ENCODE results near the gene TMEM8B. TPM values are rescaled to one million over a fixed set of nuclear protein-coding genes. Genes with fewer than 3 reads are reported as not detected.

Gene TMEM8B
- total and polyA plus RNA-seq, 10 of the 15 experiments (the other 5 are each of a cell fraction or from before 2014, with no cell fraction given), result 0.19 to 7.6 (median 2.5) TPM

- RAD21 ChIA-PET (ENCODE audit: unreplicated experiment), result no interaction called here
- intact Hi-C loops (cut with micrococcal nuclease; ENCODE audit: unreplicated experiment), result no loop called here
- Histone ChIP-seq H3K4me3 (no peak overlapping the region), H3K9me3 (replicated peaks; ENCODE audit: control insufficient read depth, insufficient read depth, low read length) (no peaks in the 10 kb centered on the region), H3K4me2 (ENCODE audit: control insufficient read depth, insufficient read depth) (peak overlapping the region; percentile 21), H3K9ac (ENCODE audit: control insufficient read depth, insufficient read depth, low read length) (no peak overlapping the region), H3K36me3 (ENCODE audit: control insufficient read depth in 2 of 2, insufficient read depth in 2 of 2, low read length in 1 of 2) (peaks cover 0 to 13% of the 10 kb centered on the region in 2 experiments; a peak in 2 of 4 replicates), H3K79me2 (ENCODE audit: control insufficient read depth, insufficient read depth, low read length) (no peaks in the 10 kb centered on the region), H3K4me1 (ENCODE audit: control insufficient read depth, insufficient read depth, low read length) (peaks cover 21% of the 10 kb centered on the region), H4K20me1 (ENCODE audit: control insufficient read depth, insufficient read depth) (no peaks in the 10 kb centered on the region), H3K27ac (ENCODE audit: control insufficient read depth, insufficient read depth) (no peak overlapping the region), H3K27me3 (replicated peaks in 1 of 2; ENCODE audit: control insufficient read depth in 2 of 2, insufficient read depth in 2 of 2, low read length in 1 of 2) (no peaks in the 10 kb centered on the region), H2AFZ (ENCODE audit: control insufficient read depth, low read depth, low read length) (no peak overlapping the region)
- DNase-seq (ENCODE audit: low read depth, low spot score), result no peak
- POLR2A ChIA-PET, result interaction anchor here (0.7 kb wide), 1 partner anchor 22 kb away, joined by 4 read pairs; no protein-coding TSS in a partner anchor
- peak; percentile 41 for FAIRE-seq
- peak; percentile 66 for ATAC-seq
- BruUV-seq (replicated peaks), result no TSS peak
- TF ChIP-seq CBX5 (IDR thresholded peaks at IDR 0.05; ENCODE audit: low read depth) (no peak), ATF7 (IDR thresholded peaks at IDR 0.05; ENCODE audit: low read depth) (peak; percentile 83), RUNX3 (IDR thresholded peaks at IDR 0.05; ENCODE audit: low read length) (peak; percentile 60), SKIL (IDR thresholded peaks at IDR 0.05; ENCODE audit: low read depth, poor library complexity, severe bottlenecking) (no peak), ZNF384 (IDR thresholded peaks at IDR 0.05; ENCODE audit: borderline replicate concordance, low read depth, low read length) (peak; percentile 26; the same call in 1 of the 2 replicates)
- in situ Hi-C loops (cut with MboI), result no loop called here
- SMC1A ChIA-PET (ENCODE audit: uncharacterized antibody, unreplicated experiment), result interaction anchor here (0.9 kb wide), 1 partner anchor 9 kb away, joined by 4 read pairs; no protein-coding TSS in a partner anchor
- CTCF ChIA-PET, result interaction anchor here (0.5 to 3.3 kb wide), 6 partner anchors 7 to 153 kb away, joined by 3 to 14 read pairs (median 4); partner anchors contain the start of gene HINT2
- 71% methylated on average over 6 of the region's 6 CpGs for WGBS (ENCODE audit: insufficient coverage, insufficient replicate concordance, low lambda C conversion rate, missing lambda C conversion rate)
Measured at GRCh38 chr9:35797311-35798109, 31.5 kb upstream of the TMEM8B start.

All from GM12878 (cell line).